NCI-H1694 treated with DMSO at 0.1 percent for 48 hours (cell line): ENCODE results near the gene SLC13A2.

Source experiments
- DNase-seq: peaks from one replicate; lab custom pipeline; 2025; lab: John Stamatoyannopoulos, UW

SLC13A2 gene

GRCh38 chr17:28534740-28535375 lies 61.4 kb downstream of the SLC13A2 start:
- DNase-seq, result no peak

DNA sequence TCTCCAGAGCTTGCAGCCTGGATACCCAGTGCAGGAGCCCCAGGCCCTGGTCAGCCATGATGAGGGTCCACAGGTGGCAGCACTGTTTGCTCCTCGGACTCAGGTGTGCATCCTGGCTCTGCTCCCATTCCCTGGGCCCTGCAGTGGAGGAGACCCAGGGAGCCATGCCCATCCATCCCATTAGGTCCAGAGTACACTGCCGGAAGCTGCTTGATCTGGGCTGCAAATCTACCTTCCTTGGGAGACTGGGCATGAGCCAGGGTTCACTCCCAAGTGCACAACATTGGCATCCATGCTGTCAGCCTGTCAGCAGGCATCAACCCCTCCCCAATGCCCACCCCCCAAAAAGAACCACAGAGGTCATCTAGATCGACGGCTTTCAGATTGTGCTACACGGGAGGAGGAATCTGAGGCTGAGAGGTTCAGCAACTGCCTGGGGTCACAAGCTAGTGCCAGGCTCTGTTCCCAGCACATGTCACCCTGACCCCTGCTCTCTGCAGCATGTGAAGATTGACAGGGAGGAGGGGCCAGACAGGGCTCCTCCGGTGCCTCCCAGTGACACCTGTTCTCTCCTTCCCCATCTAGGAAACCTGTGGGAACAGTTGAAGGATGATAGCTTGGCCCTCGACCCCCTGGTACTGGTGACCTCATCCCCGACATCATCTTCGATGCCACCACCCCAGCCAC lies 63.2 kb downstream of the SLC13A2 start:
- DNase-seq, result no peak

GRCh38 chr17:28537219-28537610 lies 63.8 kb downstream of the SLC13A2 start:
- DNase-seq, result no peak

- DNase-seq, result no peak
Measured at GRCh38 chr17:28538296-28538895, 65.0 kb downstream of the SLC13A2 start.

GRCh38 chr17:28540231-28540630 lies 66.8 kb downstream of the SLC13A2 start:
- DNase-seq, result no peak

DNA sequence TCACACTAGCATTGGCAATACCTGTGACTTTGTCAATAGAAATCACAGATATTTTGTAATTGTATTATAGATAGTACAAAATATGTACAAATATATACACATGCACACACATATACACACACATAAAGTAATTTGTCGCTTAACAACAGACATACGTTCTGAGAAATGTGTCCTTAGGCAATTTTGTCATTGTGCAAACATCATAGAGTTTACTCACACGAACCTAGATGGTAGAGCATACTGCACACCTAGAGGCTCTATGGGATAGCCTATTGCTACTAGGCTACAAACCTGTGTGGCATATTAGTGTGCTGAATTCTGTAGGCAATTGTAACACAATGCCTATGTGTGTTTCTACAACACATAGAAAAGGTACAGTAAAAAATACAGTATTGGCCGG lies 68.0 kb downstream of the SLC13A2 start:
- no peak for DNase-seq

GRCh38 chr17:28544402-28545140 lies 71.1 kb downstream of the SLC13A2 start:
- no peak for DNase-seq

DNA sequence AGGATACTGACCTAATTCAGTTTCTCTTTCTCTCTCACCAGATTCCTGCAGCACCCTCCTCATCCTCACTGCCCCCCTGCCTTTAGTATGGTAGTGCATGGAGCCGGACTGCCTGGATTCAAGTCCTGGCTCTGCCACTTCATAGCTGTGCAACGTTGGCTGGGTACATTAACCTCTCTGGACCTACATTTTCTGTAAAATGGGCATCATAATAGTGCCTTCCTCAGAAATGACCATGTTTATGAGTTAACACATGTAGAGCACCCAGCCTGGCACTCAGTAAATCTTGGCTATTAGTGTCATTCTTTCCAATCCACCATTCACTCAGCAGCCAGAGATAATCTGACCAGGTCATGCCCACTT lies 71.7 kb downstream of the SLC13A2 start:
- no peak for DNase-seq

DNA sequence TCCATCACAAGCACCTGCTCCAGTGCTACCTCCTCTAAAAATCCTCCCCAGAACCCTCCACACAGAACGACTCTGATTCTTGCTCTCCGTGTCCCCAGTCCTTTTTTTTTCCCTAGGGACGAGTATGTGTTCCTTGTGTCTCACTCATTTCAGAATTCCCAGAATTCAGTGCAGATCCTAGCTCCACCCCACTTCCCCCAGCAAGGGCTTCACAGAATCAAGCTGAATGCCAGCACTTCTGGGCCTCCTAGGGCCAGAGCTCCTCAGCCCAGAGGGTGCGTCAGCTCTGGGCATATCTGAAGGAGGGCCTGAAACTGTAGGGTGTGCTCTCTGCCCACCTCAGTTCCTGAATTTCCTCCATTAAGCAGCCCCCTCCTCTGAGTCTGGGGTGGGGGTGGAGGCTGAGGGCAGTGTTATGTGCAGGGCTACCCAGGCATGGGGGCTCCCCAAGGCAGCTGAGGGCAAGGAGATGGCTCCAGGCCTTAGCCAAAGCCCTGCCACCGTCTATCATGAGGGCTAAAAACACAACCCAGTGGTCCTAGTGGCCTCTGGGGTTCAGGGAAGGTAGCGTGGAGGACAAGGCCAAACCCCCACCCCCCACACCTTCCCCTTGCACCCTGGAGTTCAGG lies 72.5 kb downstream of the SLC13A2 start:
- no peak for DNase-seq

GRCh38 chr17:28547096-28547622 lies 73.7 kb downstream of the SLC13A2 start:
- DNase-seq, result no peak
